Measurements from ENCODE around the gene PDSS2.

- TF ChIP-seq, protein P1, sequence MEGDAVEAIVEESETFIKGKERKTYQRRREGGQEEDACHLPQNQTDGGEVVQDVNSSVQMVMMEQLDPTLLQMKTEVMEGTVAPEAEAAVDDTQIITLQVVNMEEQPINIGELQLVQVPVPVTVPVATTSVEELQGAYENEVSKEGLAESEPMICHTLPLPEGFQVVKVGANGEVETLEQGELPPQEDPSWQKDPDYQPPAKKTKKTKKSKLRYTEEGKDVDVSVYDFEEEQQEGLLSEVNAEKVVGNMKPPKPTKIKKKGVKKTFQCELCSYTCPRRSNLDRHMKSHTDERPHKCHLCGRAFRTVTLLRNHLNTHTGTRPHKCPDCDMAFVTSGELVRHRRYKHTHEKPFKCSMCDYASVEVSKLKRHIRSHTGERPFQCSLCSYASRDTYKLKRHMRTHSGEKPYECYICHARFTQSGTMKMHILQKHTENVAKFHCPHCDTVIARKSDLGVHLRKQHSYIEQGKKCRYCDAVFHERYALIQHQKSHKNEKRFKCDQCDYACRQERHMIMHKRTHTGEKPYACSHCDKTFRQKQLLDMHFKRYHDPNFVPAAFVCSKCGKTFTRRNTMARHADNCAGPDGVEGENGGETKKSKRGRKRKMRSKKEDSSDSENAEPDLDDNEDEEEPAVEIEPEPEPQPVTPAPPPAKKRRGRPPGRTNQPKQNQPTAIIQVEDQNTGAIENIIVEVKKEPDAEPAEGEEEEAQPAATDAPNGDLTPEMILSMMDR (IDR thresholded peaks at IDR 0.05; ENCODE audit: low read depth, low read length) = no peak
- no peak for TF ChIP-seq EZH2phosphoT487 (IDR thresholded peaks at IDR 0.05; ENCODE audit: low read depth)
Measured at GRCh38 chr6:107308677-107309076, 150.7 kb downstream of the PDSS2 start.
